BLaER1 (cell line): ENCODE results near the gene CYSRT1.

ENCODE experiments used
- H3K27ac ChIP-seq: shearing (Covaris generic); formaldehyde crosslinking; 2 replicates; pipeline ENCODE4 v1.8.1; 2022
- H3K27me3 ChIP-seq: shearing (Covaris generic); formaldehyde crosslinking; 2 replicates; pipeline ENCODE4 v1.8.1; 2022
- H3K36me3 ChIP-seq: shearing (Covaris generic); formaldehyde crosslinking; 2 replicates; pipeline ENCODE4 v1.8.1; 2022
- H3K4me1 ChIP-seq: shearing (Covaris generic); formaldehyde crosslinking; 2 replicates; pipeline ENCODE4 v1.8.1; 2022
- H3K4me2 ChIP-seq: shearing (Covaris generic); formaldehyde crosslinking; 2 replicates; pipeline ENCODE4 v1.8.1; 2022
- H3K4me3 ChIP-seq: shearing (Covaris generic); formaldehyde crosslinking; 2 replicates; pipeline ENCODE4 v1.8.1; 2022
- H3K9ac ChIP-seq: shearing (Covaris generic); formaldehyde crosslinking; 2 replicates; pipeline ENCODE4 v1.8.1; 2022
- H3K9me3 ChIP-seq: shearing (Covaris generic); formaldehyde crosslinking; 2 replicates; pipeline ENCODE4 v1.8.1; 2022
- H4K20me1 ChIP-seq: shearing (Covaris generic); formaldehyde crosslinking; 2 replicates; pipeline ENCODE4 v1.8.1; 2022
- Cebpa-rat ChIP-seq: shearing (Covaris generic); IDR thresholded peaks from 2 replicates; pipeline ENCODE4 v1.8.1; 2022

The CYSRT1 gene

DNA sequence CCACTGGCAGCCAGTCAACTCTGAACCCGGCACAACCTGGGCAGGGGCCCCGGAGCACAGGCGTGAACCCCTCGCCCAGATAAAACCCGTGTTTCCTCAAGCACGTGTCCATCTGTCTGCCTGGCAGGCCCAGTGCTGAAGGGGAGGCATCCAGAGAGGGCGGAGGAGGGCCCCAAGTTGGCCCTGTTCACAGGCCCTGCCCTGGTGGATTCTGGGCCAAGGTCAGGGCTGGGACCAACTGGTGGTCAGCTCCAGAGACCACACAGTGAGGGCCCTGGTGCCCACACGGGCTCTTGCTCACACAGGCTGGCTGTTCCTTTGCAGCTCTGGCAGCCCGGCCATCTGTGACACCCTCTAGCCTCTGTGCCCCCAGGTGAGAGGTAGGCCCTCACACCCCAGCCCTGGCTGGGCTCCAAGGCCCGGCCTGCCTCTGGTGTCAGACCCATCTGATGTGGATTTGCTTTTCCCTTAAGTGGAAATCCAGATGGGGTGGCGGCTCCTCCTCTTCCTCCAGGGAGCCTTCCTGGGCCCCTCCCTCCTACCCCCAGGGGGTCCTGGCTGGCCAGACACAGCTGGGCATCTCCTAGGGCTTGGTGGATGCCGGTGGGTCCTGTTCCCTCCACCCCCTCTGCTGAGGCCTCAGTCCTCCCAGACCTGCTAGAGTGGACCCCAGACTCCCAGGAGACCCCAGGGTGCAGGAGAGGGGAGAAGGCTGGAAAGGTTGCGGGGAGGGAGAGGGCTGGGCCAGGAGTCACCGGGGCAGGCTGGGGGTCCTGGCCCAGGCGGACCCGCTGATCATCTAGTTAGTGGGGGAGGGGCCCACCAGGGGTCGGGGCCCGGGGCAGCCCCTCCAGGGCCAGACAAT, 25.6 kb downstream of the CYSRT1 start:
- Histone ChIP-seq H3K4me3 (no peak overlapping the region), H3K4me1 (peaks cover 56% of the 10 kb centered on the region), H3K36me3 (no peaks in the 10 kb centered on the region), H4K20me1 (peaks cover 7% of the 10 kb centered on the region), H3K9me3 (no peaks in the 10 kb centered on the region), H3K4me2 (peak overlapping the region; percentile 23; the same call in 1 of the 2 replicates), H3K27ac (0 out of 2 replicates have a peak overlapping the region, but pooled peaks have one; percentile 16), H3K9ac (no peak overlapping the region), H3K27me3 (no peaks in the 10 kb centered on the region)
- no peak for TF ChIP-seq Cebpa-rat

DNA sequence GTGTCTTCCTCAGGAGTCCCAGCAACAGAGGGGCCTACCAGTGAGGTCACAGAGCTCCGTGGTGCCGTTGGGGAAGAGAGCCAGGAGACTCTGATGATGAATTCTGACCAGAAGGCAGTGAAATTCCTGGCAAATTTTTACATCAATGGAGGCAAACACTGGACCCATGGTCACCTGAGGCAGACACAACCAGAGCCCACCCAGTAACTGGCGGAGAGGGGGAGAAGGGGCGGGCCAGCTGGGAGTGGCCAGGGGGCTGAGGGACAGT, 26.2 kb downstream of the CYSRT1 start, which contains the start of gene STPG3:
TSS of gene STPG3 (plus strand) at position 93 of the 268 bp plus-strand sequence. CDS start at position 94, 1 bp downstream.
- H3K4me3 ChIP-seq, result no peak within 1 kb of the TSS
- peaks cover 1% of the 10 kb centered on the region; the same call in 1 of the 2 replicates for H3K36me3 ChIP-seq
- TF ChIP-seq Cebpa-rat, result no peak
- peaks cover 8% of the 10 kb centered on the region for H4K20me1 ChIP-seq
- H3K4me2 ChIP-seq, result peak within 1 kb of the TSS; percentile 23; the same call in 1 of the 2 replicates
- peak within 1 kb of the TSS; percentile 16; the same call in 1 of the 2 replicates for H3K27ac ChIP-seq
- H3K4me1 ChIP-seq, result peaks cover 54% of the 10 kb centered on the region
- no peaks in the 10 kb centered on the region for H3K27me3 ChIP-seq
- no peaks in the 10 kb centered on the region for H3K9me3 ChIP-seq
- H3K9ac ChIP-seq, result no peak within 1 kb of the TSS

DNA sequence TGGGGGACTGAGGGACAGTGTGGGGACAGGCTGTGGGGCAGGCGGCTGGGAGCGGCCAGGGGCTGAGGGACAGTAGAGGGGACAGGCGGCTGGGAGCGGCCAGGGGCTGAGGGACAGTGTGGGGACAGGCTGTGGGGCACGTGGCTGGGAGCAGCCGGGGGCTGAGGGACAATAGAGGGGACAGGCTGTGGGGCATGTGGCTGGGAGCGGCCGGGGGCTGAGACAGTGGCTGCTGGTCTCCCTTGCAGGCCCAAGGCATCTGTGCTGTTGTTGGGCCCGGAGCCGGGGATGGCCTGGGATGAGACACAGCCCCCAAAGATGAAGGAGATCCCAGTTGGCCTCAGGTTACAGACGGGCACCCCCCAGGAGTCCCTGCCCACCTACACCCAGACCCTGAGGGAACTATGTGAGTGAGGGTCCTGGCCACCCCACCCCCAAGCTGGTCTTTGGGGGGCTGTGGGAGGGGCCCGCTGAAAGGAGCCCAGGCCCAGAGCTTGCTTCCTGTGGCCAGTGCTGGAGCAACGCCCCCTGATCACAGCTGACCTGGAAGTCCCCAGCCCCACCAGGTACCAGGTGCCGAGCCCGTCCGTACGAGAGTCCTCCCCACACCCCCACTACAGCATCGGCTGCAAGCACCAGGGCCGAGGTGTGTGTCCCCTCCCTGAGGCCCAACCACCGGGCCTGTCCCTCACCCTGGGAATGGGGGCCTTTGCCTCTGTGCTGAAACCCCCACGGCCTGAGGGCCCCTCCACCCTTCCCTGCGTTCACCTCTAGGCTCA, 26.7 kb downstream of the CYSRT1 start:
- Histone ChIP-seq H3K4me1 (peaks cover 54% of the 10 kb centered on the region), H3K9ac (no peak overlapping the region), H3K4me3 (no peak overlapping the region), H3K4me2 (no peak overlapping the region), H3K36me3 (peaks cover 7% of the 10 kb centered on the region), H3K9me3 (no peaks in the 10 kb centered on the region), H4K20me1 (peaks cover 13% of the 10 kb centered on the region), H3K27ac (no peak overlapping the region; the same call in 1 of the 2 replicates), H3K27me3 (no peaks in the 10 kb centered on the region)
- TF ChIP-seq Cebpa-rat, result no peak

DNA sequence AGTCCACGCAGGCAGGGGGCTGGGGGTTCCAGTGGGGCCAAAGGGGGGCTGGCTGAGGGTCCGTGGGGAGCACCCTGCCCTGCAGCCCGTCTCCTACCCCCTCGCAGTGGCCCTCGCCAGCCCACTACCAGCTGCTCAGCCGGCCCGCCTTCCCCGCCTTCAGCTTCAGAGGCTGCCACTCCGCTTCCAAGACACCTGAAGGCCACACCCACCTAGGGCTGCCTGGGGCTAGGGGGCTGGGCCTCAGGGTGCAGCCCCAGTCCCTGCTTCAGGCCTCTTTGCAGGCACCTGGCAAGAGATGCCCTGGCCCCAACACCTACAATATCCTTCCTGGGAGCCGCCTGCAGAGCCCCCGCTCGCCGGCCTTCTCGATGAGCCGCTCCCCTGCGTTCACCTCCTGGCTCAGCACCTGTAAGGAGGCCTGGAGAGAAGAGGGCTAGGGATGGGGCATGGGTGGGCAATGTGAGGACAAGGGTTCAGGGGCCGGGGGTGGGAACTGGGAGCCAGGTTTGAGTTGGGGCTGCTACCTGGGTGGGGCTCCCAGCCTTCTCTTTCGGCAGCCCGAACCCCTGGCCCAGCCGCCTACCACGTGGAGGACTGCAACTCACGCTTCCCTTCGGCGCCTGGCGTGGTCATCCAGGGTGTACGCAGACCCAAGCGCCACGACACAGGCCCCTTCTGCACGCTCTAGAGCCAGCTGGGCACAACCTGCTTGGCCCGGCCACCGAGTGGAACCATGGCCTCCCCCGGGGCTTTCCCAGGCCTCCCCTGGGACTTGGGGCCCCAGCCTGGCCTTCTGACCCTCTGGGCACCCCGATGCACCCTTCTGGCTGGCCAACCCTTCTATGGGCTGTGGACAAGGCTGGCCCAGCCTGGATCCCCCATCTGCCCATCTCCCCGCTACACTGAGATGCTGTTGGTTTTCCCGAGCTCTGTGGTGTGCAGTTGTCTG, 27.9 kb downstream of the CYSRT1 start:
- Histone ChIP-seq H3K4me2 (peak overlapping the region; percentile 100), H3K4me1 (peaks cover 54% of the 10 kb centered on the region), H3K27ac (no peak overlapping the region), H3K9ac (peak overlapping the region; percentile 34; the same call in 1 of the 2 replicates), H4K20me1 (peaks cover 18% of the 10 kb centered on the region), H3K36me3 (peaks cover 14% of the 10 kb centered on the region), H3K27me3 (no peaks in the 10 kb centered on the region), H3K9me3 (no peaks in the 10 kb centered on the region), H3K4me3 (no peak overlapping the region)
- TF ChIP-seq Cebpa-rat, result no peak

DNA sequence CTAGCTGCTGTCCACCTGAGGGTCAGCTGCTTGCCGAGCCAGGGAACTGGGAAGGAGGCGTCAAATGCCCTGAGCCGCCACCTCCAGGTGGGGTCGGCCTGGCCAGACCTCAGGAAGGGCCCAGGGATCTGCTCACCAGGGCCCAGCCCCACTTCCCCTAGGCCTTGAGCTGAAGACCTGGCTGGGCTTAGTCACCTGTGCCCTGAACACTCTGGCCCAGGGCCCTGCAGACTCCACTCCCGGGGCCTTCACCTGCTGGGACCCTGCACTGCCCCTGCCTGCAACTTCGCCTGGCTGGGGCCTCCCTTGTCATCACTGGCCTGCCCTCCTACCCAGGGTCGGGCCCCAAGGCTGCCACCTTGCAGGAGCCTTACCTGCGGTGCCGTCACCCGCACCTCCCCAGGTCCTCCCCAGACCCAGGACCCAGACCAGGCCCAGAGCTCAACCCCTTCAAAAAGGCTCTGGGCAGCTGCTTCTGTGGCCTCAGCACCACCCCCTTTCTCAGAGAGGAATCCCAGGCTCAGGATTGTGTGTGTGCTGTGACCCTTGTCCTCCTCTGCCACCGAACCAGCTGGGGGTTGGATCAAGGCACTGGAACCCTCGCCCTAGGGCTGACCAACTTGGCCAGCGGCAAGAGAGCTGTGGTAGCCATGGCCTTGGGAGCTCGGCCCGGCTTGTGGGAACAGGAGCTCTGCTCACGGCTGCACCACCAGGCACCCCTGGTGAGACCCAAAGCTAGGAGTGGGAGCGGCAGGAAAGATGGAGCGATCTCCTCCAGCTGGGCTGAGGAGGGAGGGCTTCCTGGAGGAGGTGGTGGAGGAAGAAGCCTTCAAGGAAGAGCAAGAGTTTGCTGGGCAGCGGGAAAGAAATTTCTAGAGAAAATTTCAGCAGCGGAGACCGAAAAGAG, 29.0 kb downstream of the CYSRT1 start:
- no peak for TF ChIP-seq Cebpa-rat
- peak overlapping the region; percentile 100 for H3K4me2 ChIP-seq
- peak overlapping the region; percentile 99 for H3K4me3 ChIP-seq
- H3K36me3 ChIP-seq, result peaks cover 25% of the 10 kb centered on the region
- H3K9ac ChIP-seq, result peak overlapping the region; percentile 94
- peak overlapping the region; percentile 93 for H3K27ac ChIP-seq
- H4K20me1 ChIP-seq, result peaks cover 19% of the 10 kb centered on the region
- H3K4me1 ChIP-seq, result peaks cover 60% of the 10 kb centered on the region
- no peaks in the 10 kb centered on the region for H3K27me3 ChIP-seq
- no peaks in the 10 kb centered on the region for H3K9me3 ChIP-seq

DNA sequence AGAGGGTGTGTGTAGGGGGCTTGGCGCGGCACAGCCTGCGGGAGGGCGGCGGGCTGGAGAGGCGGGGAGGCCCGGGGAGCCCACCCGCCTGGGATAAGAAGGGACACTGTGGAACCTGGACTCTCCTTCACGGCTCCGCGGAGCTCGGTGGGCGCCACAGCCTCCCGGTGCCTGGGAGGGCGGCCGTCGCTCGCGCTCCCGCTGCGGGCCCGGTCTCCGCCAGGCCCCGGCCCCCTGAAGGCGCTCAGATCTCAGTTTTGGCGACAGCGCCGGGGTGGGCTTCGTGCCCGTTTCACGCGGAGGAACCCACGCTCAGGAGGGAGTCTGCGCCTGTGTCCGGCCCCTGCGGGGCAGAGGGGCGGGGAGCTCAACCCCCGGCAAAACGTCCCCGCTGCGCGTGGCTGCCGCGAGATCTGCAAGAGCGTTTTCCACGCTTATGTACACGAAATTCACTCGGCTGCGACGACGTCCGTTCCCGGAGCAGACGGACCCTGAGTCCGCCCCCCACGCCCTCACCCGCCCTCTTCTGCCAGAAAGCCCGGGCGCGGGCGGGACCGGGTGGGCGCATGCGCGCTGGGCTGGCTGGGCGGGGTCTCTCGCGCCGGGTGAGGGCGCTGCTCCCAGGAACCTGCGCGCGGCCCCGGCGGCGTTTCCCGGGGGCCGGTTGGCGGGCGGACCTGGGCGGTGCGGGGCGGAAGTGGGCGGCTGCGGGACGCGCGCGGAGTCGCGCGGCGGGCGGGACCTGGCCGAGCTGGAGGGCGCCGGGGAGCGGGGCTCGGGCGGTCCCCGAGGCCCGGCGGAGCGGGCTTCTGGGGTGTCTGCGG, 29.9 kb downstream of the CYSRT1 start, which contains the start of gene NELFB:
TSS of gene NELFB (plus strand) at position 704 of the 824 bp plus-strand sequence.
- peak within 1 kb of the TSS; percentile 100 for H3K4me2 ChIP-seq
- H4K20me1 ChIP-seq, result peaks cover 23% of the 10 kb centered on the region
- H3K27me3 ChIP-seq, result no peaks in the 10 kb centered on the region
- TF ChIP-seq Cebpa-rat, result no peak
- peaks cover 30% of the 10 kb centered on the region for H3K36me3 ChIP-seq
- peak within 1 kb of the TSS; percentile 94 for H3K9ac ChIP-seq
- peak within 1 kb of the TSS; percentile 99 for H3K4me3 ChIP-seq
- no peaks in the 10 kb centered on the region for H3K9me3 ChIP-seq
- peaks cover 65% of the 10 kb centered on the region for H3K4me1 ChIP-seq
- H3K27ac ChIP-seq, result peak within 1 kb of the TSS; percentile 93

DNA sequence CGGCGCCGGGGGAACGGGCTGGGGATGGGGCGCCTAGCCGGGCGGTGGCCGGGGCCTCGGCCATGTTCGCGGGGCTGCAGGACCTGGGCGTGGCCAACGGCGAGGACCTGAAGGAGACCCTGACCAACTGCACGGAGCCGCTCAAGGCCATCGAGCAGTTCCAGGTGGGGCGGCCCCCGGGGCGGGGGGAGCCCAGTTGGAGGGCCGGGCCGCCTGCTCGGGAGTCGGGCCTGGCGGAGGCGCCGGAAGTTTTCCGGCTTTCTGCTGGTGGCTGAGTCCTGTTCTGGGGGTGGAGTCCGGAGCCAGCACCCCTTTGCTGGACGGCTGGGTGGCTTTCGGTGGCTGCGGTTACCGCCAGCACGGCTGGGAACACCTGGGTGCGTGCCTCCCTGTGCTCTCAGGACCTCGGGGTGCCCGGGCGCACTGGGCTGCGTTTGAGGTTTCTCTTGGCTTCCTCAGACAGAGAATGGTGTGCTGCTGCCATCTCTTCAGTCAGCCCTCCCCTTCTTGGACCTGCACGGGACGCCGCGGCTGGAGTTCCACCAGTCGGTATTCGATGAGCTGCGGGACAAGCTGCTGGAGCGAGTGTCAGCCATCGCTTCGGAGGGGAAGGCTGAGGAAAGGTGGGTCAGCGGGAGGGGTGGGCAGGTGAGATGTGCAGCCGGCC, 30.6 kb downstream of the CYSRT1 start:
- Histone ChIP-seq H4K20me1 (peaks cover 23% of the 10 kb centered on the region), H3K27me3 (no peaks in the 10 kb centered on the region), H3K27ac (peak overlapping the region; percentile 93), H3K36me3 (peaks cover 33% of the 10 kb centered on the region), H3K4me2 (peak overlapping the region; percentile 98), H3K4me3 (peak overlapping the region; percentile 99), H3K9ac (peak overlapping the region; percentile 94), H3K9me3 (no peaks in the 10 kb centered on the region), H3K4me1 (peaks cover 62% of the 10 kb centered on the region)
- TF ChIP-seq Cebpa-rat, result no peak
